GM04503 (cell line): Measurements from ENCODE around the gene TTBK1.
"Not testable (repeated sequence)": the region's sequence is repeated elsewhere in the genome, so short reads cannot be mapped to it uniquely, and the experiment has no call there.

Source experiments
- DNase-seq: peaks from one replicate; pipeline ENCODE4 v3.0.0-alpha.2; 2012; ENCODE audit warnings: low read depth

TTBK1 gene

GRCh38 chr6:43287717-43288679, 44.7 kb downstream of the TTBK1 start:
- DNase-seq = no peak

GRCh38 chr6:43290339-43290904, 47.1 kb downstream of the TTBK1 start:
- DNase-seq = no peak

GRCh38 chr6:43290905-43291355, 47.6 kb downstream of the TTBK1 start:
- DNase-seq = no peak

GRCh38 chr6:43291708-43292107, 48.4 kb downstream of the TTBK1 start:
- no peak for DNase-seq

- DNase-seq = no peak
Measured at GRCh38 chr6:43292341-43292740, 49.1 kb downstream of the TTBK1 start.

- no peak for DNase-seq
Measured at GRCh38 chr6:43292763-43293318, 49.6 kb downstream of the TTBK1 start.

- no peak for DNase-seq
Measured at GRCh38 chr6:43293698-43294097, 50.4 kb downstream of the TTBK1 start.

- DNase-seq = no peak
Measured at GRCh38 chr6:43294536-43294935, 51.3 kb downstream of the TTBK1 start.

- DNase-seq = no peak
Measured at GRCh38 chr6:43295456-43295855, 52.2 kb downstream of the TTBK1 start.

- no peak for DNase-seq
Measured at GRCh38 chr6:43296780-43297497, 53.7 kb downstream of the TTBK1 start.

GRCh38 chr6:43297644-43298564, 54.6 kb downstream of the TTBK1 start, which contains the start of gene SLC22A7:
Gene SLC22A7, plus strand, starts transcription at chr6:43298260. Its CDS starts 99 bp downstream, at chr6:43298359.
- DNase-seq = no peak

- DNase-seq = no peak
Measured at GRCh38 chr6:43298565-43299337, 55.5 kb downstream of the TTBK1 start.

- DNase-seq = no peak
Measured at GRCh38 chr6:43299338-43300293, 56.3 kb downstream of the TTBK1 start.

- no peak for DNase-seq
Measured at GRCh38 chr6:43301081-43301870, 58.0 kb downstream of the TTBK1 start.

GRCh38 chr6:43302126-43302525, 58.8 kb downstream of the TTBK1 start:
- no peak for DNase-seq

GRCh38 chr6:43303006-43303405, 59.7 kb downstream of the TTBK1 start:
- DNase-seq = not testable (repeated sequence)

GRCh38 chr6:43303751-43304331, 60.6 kb downstream of the TTBK1 start:
- DNase-seq = no peak

- no peak for DNase-seq
Measured at GRCh38 chr6:43304361-43304760, 61.1 kb downstream of the TTBK1 start.
